K562 treated with DMSO at 1 percent for 48 hours (cell line): Measurements from ENCODE around the gene CCDC102A. TPM values are rescaled to one million over a fixed set of nuclear protein-coding genes. Genes with fewer than 3 reads are reported as not detected.

Experiments
- total RNA-seq: library from RNA; unstranded; fragments of 300-600 nt; gene quantifications from 2 replicates; pipeline ENCODE4 v1.2.3, GENCODE V29; 2022; ENCODE audit warnings: low replicate concordance; ENCODE audit errors: extremely low read depth

CCDC102A gene
- not detected in 2 replicates for total RNA-seq

DNA sequence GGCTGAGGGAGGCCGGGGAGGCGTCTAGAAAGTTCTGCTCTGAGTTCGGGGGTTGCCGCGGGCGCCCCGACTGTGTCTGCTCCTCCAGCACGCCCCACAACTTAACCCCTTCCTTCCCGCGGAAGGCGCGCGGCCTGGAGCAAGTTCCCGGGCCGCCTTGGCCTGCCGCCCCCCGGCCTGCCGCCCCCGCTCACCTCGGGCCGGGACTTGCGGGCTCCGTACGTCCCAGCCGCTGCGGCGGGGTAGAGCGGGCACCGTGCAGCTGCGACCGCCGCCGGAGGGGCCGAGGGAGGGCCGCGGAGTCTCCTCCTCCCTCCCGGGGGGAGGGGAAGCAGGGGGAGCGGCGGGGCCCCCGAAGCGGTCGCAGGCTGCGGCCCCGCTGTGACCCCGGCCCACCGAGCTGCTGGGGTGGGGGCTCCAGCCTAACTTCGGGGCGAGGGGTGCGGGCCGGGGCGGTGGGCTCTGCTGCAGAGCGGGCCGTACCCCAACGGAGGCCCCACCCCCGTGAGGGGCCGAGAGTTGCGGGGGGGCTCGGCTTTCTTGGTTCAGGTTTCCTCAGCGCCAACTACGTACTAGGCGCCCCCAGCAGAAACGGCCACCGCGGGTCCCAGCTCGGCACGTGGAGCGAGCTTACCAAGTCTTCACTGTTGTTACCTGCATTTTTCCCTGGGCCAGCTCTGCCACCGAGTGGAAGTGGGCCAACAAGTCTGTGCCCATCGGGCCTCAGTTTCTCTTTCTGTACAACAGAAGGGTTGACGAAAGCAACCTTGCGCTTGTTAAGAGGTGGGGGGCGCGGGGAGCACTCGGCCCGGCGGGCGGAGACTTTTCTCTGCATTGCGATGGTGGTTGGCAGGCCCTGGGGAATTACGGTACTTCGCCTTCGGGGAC, at the start of gene CCDC102A:
TSS of gene CCDC102A (minus strand) at position 266 of the 888 bp plus-strand sequence. CDS start 7,394 bp downstream, outside the sequence.

DNA sequence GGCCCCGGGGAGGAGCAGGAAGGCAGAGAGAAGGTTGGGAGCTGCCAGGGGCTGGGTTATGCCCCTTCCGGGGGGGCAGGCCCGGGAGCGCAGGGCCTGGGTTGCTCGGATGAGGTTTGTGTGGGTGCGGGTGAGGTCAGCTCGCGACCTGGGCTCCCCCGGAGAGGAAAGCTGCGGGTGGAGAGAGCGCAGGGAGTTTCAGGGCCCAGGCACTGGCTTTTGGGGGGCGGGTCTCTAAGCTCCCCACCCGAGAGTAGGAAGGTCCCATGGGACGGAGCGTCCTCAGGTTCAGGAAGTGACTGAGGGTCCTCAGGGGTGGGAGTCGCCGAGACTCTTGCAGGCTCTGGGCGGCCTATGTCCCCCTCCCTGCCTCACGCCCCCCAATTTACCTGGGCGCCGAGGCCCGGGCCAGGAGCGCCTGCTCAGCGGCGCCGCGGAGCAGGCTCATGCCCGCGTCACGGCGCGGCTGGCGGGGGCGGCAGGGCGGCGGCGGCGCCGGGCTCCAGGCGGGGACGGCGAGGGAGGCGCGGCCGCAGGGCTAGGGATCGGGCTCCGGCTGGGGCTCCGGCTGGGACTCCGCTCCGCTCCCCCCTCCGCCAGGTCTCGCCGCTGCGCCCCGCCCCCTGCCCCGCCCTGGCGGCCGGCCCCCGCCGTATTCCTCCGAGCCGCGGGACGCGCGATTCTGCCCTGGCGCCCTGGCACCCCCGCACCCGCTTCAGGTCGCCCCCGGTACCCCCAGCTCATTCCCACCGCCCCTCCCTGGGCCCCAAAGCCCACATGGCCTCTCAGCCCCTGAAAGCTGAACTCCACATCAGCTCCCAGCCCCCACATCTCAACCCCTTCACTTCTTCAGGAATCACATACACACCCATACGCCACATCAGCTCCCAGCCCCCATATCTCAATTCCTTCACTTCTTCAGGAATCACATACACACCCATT, 50.2 kb downstream of the CCDC102A start, which contains the start of gene DOK4:
TSS of gene DOK4 (minus strand) at position 578 of the 942 bp plus-strand sequence. CDS start 6,986 bp downstream, outside the sequence.

DNA sequence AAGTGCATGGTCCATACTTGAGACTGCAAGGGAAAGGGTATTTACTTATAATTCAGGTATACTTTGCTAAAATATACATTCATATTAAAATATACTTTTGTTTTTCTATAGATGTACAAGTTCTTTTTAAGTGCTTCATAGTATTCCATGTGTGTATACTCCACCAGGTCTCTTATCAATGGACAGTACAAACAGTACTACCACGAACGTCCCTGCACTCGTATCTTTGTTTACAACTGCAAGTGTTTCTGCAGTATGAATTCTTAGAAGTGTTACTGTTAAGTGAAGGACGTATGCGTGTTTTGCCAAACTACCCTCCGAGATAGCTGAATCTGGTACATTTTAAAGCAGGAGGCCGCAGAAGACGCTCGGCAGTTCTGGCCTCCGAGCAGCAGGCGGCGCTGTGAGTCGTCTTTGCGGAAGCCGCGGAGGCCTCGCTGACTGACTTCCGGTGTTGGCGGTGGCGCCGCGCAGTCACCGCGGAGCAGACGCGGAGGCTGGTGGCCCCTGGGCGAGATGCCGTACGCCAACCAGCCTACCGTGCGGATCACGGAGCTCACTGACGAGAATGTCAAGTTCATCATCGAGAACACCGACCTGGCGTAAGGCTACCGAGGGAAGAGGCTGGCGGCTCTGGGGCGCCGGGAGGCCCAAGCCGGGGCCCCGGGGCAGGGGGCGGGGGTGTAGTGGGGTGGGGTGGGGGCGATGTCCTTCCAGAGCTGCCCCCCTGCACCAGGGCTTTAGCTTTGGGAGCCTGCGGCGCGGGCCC, 74.0 kb downstream of the CCDC102A start, which contains the start of gene POLR2C:
TSS of gene POLR2C (plus strand) at position 471 of the 769 bp plus-strand sequence. CDS start at position 517, 46 bp downstream.

Other genes with a start within 250 kb of the CCDC102A start
- gene CCL22, start 177.8 kb downstream of the CCDC102A start, total RNA-seq: not detected in 2 replicates
- not detected in 2 replicates for gene CX3CL1, start 164.1 kb downstream of the CCDC102A start, total RNA-seq
- gene CCL17, start 131.8 kb downstream of the CCDC102A start, total RNA-seq: not detected in 2 replicates
- not detected in 2 replicates for gene CIAPIN1, start 89.2 kb downstream of the CCDC102A start, total RNA-seq
- gene COQ9, start 89.1 kb downstream of the CCDC102A start, total RNA-seq: not detected in 2 replicates
- not detected in 2 replicates for gene POLR2C, start 73.9 kb downstream of the CCDC102A start, total RNA-seq
- gene DOK4, start 50.1 kb downstream of the CCDC102A start, total RNA-seq: not detected in 2 replicates
- gene ADGRG5, start 6.1 kb upstream of the CCDC102A start, total RNA-seq: not detected in 2 replicates
- gene ADGRG1, start 92.1 kb upstream of the CCDC102A start, total RNA-seq: not detected in 2 replicates
- not detected in 2 replicates for gene ADGRG3, start 131.7 kb upstream of the CCDC102A start, total RNA-seq
- not detected in 2 replicates for gene DRC7, start 158.2 kb upstream of the CCDC102A start, total RNA-seq
- not detected in 2 replicates for gene KATNB1, start 199.2 kb upstream of the CCDC102A start, total RNA-seq